GM18867 (cell line): ENCODE measurements around the gene FAM210B.
"Not testable (repeated sequence)": the region's sequence is repeated elsewhere in the genome, so short reads cannot be mapped to it uniquely, and the experiment has no call there.

Experiments used
- ATAC-seq: cut with Tn5 transposase; IDR thresholded peaks from one replicate; pipeline ENCODE4 v1.9.1; 2021; ENCODE audit warnings: mild to moderate bottlenecking, moderate library complexity; ENCODE audit not compliant: unreplicated experiment

Gene FAM210B

GRCh38 chr20:56391596-56392131 is 32.9 kb downstream of the FAM210B start:
- ATAC-seq: peak; percentile 34

- ATAC-seq: peak; percentile 92
Observed at GRCh38 chr20:56392132-56392880, 33.5 kb downstream of the FAM210B start, which contains the start of the genes AURKA and CSTF1. Gene AURKA, minus strand, starts transcription at chr20:56392215. Its CDS starts 4,018 bp downstream, at chr20:56388197. Gene CSTF1, plus strand, starts transcription at chr20:56392645. Its CDS starts 2,908 bp downstream, at chr20:56395553.

GRCh38 chr20:56392881-56393482 is 34.2 kb downstream of the FAM210B start:
- no peak for ATAC-seq

- no peak for ATAC-seq
Observed at GRCh38 chr20:56393653-56394052, 34.9 kb downstream of the FAM210B start.

GRCh38 chr20:56395166-56395565 is 36.4 kb downstream of the FAM210B start:
- no peak for ATAC-seq

GRCh38 chr20:56400001-56400640 is 41.3 kb downstream of the FAM210B start:
- ATAC-seq: peak; percentile 62

- ATAC-seq: no peak
Observed at GRCh38 chr20:56403465-56403864, 44.7 kb downstream of the FAM210B start.

- ATAC-seq: not testable (repeated sequence)
Observed at GRCh38 chr20:56405356-56405755, 46.6 kb downstream of the FAM210B start.

GRCh38 chr20:56406910-56407309 is 48.1 kb downstream of the FAM210B start:
- no peak for ATAC-seq

- ATAC-seq: no peak
Observed at GRCh38 chr20:56409521-56409920, 50.7 kb downstream of the FAM210B start.

- ATAC-seq: no peak
Observed at GRCh38 chr20:56409956-56410355, 51.2 kb downstream of the FAM210B start.

- not testable (repeated sequence) for ATAC-seq
Observed at GRCh38 chr20:56411287-56411686, 52.5 kb downstream of the FAM210B start.

GRCh38 chr20:56411759-56412472 is 53.1 kb downstream of the FAM210B start, which contains the start of gene CASS4:
Gene CASS4, plus strand, starts transcription at chr20:56412260. Its CDS starts 199 bp downstream, at chr20:56412459.
- ATAC-seq: peak; percentile 62

GRCh38 chr20:56412473-56412790 is 53.7 kb downstream of the FAM210B start:
- ATAC-seq: no peak

- ATAC-seq: no peak
Observed at GRCh38 chr20:56412949-56413348, 54.2 kb downstream of the FAM210B start.

GRCh38 chr20:56414842-56415765 is 56.3 kb downstream of the FAM210B start:
- ATAC-seq: no peak

GRCh38 chr20:56417402-56417801 is 58.6 kb downstream of the FAM210B start:
- no peak for ATAC-seq

- ATAC-seq: no peak
Observed at GRCh38 chr20:56417911-56418310, 59.1 kb downstream of the FAM210B start.
